HG03378 (cell line): ENCODE data around the gene GUCY1A1.

ENCODE experiments used
- ATAC-seq: cut with Tn5 transposase; IDR thresholded peaks from one replicate; pipeline ENCODE4 v1.9.1; 2021; ENCODE audit warnings: mild to moderate bottlenecking, moderate library complexity; ENCODE audit not compliant: unreplicated experiment

Gene GUCY1A1

GRCh38 chr4:155688860-155689259 is 22.2 kb downstream of the GUCY1A1 start:
- ATAC-seq, result no peak

- ATAC-seq, result no peak
Measured at GRCh38 chr4:155690044-155690837, 23.6 kb downstream of the GUCY1A1 start.

DNA sequence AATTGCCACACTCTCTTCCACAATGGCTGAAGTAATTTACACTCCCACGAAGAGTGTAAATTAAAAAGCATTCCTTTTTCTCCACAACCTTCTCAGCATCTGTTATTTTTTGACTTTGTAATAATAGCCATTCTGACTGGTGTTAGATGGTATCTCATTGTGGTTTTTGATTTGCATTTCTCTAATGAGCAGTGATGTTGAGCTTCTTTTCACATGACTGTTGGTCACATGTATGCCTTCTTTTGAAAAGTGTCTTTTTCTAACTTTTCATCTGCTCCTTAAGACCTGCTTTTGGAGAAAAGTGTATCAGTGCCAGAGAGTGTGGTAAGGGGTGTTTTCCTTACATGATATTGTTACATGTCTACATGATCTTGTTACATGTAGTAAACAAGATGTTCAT is 25.7 kb downstream of the GUCY1A1 start:
- no peak for ATAC-seq

GRCh38 chr4:155693015-155693663 is 26.5 kb downstream of the GUCY1A1 start:
- ATAC-seq, result no peak

DNA sequence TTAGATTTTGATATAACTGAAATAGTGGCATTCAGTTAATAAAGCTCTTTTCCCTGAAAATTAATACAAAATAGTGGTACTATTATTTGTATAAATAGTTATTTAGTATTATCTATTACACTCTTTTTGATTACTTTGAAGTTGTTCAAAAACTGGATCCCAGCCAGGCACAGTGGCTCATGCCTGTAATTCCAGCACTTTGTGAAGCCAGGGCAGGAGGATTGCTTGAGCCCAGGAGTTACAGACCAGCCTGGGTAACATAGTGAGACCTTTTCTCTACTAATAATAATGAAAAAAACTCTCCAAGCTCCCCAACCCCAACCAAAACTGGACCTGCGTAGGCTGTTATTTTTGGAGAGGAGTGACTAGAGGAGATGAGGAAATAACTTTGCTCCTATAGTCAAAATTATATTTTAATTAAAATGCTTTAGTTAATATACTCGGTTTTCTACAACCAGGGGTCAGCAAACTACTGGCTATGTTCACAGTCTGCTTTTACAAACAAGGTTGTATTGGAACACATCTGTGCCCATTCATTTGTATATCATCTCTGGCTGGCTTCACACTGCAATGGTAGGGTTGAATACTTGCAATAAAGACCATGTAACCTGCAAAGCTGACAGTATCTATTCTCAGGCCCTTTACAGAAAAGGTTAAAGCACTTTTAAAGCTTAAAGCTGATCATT is 27.6 kb downstream of the GUCY1A1 start:
- no peak for ATAC-seq

- no peak for ATAC-seq
Measured at GRCh38 chr4:155696226-155696625, 29.6 kb downstream of the GUCY1A1 start.

DNA sequence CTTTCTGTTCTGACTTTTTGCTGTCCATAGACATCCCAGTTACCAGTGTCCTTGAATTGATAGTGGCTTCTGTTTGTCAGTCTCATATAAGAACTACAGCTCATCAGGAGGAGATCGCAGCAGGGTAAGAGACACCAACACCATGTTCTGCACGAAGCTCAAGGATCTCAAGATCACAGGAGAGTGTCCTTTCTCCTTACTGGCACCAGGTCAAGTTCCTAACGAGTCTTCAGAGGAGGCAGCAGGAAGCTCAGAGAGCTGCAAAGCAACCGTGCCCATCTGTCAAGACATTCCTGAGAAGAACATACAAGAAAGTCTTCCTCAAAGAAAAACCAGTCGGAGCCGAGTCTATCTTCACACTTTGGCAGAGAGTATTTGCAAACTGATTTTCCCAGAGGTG is 30.1 kb downstream of the GUCY1A1 start:
- ATAC-seq, result no peak

GRCh38 chr4:155701827-155702226 is 35.2 kb downstream of the GUCY1A1 start:
- ATAC-seq, result no peak

DNA sequence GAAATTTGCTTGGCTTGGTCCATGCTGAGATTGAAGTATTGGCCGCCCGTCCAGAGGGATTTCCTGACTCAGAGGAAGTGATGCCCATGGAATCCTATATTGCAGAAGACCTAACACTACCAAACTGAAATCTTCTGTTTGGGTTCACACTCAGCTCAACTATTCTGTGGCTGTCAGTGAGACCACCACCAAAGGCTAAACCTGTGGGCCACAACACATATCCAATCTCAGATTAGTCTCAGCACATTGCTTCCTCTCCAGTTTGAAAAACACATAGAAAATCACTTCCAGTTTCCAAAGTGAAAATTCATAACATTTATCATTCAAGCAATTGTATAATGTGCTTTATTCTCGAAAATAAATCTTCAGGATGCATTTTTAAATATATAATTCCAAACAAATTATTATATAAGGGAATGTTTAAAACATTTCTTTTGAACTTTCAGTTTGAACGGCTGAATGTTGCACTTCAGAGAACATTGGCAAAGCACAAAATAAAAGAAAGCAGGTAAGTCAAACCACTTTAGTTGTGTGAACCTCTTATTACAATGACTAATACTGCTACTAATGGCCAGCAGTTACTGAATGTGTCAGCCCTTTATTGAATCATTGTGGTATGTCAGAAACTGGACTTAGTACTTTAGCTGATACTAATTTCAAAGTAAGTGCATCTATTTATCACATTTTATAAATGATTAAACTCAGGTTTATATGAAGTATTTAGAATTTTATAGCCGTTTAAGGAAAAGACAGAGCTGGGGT is 37.0 kb downstream of the GUCY1A1 start:
- ATAC-seq, result peak; percentile 75

DNA sequence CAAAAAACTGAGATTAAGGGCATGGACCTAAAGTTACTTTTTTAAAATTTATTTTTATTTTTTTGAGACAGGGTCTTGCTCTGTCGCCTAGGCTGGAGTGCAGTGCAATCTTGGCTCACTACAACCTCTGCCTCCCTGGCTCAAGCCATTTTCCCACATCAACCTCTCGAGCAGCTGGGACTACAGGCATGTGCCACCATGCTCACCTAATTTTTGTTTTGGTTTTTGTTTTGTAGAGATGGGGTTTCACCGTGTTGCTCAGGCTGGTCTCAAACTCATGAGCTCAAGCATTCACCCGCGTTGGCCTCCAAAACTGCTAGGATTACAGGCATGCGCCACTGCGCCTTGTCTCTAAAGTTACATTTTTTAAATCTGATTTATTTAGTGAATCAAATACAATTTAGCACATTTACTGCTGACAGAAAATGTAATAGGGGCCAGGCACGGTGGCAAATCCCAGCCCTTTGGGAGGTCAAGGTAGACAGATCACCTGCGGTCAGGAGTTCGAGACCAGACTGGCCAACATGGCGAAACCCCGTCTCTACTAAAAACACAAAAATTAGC is 38.3 kb downstream of the GUCY1A1 start:
- no peak for ATAC-seq

GRCh38 chr4:155705664-155706063 is 39.0 kb downstream of the GUCY1A1 start:
- ATAC-seq, result no peak

DNA sequence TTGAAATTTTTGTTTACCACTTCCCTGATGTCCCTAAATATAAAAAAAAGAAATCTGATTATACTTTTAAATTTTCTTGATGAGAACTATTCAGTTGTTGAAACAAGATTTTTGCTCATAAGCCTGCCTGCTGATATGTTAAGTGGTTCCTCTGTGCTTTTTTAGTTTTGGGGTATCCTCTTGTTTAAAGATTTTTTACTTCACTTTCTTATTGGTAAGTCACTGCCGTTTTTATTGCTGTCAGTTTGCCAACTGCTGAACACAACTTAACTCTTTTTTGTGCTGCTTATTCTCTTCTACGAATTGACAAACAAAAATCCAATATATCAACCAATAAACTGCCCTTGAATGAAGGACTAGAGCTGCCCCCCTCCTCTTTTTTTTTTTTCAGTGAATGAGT is 39.5 kb downstream of the GUCY1A1 start:
- ATAC-seq, result no peak

- no peak for ATAC-seq
Measured at GRCh38 chr4:155707251-155707650, 40.6 kb downstream of the GUCY1A1 start.

- ATAC-seq, result no peak
Measured at GRCh38 chr4:155708782-155709181, 42.1 kb downstream of the GUCY1A1 start.

DNA sequence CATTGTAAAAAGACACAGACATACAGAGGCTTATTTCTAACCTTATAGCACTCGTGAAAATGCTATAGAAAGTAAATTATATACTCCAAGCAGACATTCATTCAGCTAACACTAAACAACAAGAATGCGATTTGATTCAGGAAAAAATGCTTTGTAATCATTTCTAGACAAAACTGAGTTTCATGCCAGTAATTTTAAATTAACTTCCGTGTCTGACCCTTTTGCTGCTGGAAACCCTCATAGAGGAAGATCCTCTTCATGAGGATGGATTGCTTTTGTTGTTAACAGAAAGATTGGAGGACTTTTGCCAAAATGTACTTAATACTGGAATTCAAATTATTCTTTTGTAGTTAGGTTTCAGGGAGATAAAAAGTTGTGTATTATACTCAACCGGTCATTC is 43.3 kb downstream of the GUCY1A1 start:
- no peak for ATAC-seq

DNA sequence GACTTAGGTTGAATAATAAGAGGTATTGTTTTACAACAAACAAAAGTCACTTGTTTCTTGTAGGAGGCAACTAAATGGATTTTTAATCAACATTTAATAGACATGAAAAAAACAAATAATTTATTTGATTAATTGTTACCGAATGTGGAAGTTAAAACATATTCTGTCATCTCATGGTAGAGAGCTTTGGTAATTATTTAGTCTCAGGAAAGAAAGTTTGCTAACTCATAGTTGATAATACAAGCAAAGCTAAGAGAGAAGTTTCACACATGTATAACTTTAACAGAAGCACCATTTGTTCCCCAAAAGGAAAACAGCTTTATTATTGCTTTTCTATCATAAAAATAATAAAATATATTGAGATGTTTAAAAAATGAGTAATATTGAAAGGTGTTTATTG is 44.9 kb downstream of the GUCY1A1 start:
- ATAC-seq, result no peak

GRCh38 chr4:155712846-155713245 is 46.2 kb downstream of the GUCY1A1 start:
- ATAC-seq, result no peak

DNA sequence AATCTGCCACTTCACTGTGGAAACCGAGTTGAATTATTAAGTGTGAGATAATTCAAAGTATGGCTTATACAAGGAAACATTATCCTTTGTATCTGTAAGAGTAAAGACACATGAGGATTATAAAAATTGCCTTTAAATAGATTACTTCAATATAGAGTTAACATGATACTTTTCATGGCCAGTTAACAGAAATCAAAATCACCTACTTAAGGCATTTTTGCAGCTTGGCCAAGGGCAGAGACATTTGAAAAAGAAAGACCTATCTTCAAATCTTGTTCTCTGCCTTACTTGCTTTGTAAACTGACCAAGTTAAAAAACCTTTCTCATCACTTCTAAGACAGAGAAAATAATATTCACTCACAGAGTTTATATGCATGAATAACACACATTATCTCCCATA is 47.3 kb downstream of the GUCY1A1 start:
- ATAC-seq, result no peak

DNA sequence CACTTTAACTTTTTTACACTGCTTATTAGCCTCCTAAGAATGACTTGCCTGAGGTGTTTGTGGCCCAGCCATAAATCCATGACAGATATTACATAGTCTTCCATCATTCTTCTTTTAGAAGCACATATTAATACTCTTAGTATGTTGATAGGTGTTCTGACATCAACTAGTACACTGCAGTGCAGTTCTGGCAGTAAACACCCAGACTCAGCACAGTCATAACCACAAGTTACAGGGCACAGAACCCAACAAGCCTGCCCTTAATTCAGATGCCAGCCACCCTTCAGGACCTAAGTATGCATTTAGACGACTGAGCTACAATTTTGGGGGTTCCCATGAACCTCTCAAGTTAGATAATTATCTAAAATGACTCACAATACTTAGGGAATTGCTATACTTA is 55.7 kb downstream of the GUCY1A1 start:
- ATAC-seq, result no peak

DNA sequence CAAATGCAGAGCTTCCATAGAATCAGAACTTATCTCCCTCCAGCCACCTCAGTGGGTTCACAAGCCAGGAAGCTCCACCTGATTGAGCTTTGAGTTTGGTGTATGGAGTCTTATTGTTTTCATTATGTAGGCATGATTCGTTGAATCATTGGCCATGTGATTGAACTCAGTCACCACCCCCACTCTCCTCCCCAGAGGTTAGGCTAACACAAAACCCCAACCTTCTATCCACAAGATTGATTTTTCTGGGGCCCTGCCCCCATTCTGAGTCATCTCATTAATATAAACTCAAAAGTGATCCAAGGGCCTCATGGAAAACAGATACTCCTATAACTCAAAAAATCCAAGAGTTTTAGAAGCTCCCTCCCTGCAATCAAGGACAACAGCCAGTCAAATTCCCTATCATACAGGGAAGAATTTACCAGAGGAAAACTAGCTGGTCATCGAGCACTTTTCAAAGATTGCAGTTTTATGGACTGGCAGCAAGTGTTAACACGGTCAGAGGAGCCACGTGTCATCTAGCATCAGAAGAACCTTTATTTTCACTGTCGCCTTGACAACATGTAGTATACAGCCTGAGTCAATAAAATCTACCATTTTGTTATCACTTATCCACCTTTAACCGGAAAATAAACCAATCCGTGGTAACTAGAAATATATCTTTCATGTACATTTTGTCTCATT is 56.3 kb downstream of the GUCY1A1 start:
- no peak for ATAC-seq
